Mesendoderm (in vitro differentiated cells): Measurements from ENCODE around the gene CCDC137. TPM values are rescaled to one million over a fixed set of nuclear protein-coding genes. Genes with fewer than 3 reads are reported as not detected.

Experiments used
- small RNA-seq: library from polyadenylated mRNA; stranded (forward); fragments of <200 nt; extraction: miRNeasy Mini kit (QIAGEN cat#:217004); gene quantifications from one replicate; pipeline ENCODE3, GENCODE V24; 2013; ENCODE audit not compliant: insufficient read depth

Gene CCDC137

Small RNAs within 50 kb of the gene (small RNA-seq; reads per million reads assigned to genes)
- not detected for gene MIR6786
